Activated CD8-positive, alpha-beta T cell treated with anti-CD3 and anti-CD28 coated beads for 36 hours (primary cell): ENCODE results near the gene BANK1. TPM values are rescaled to one million over a fixed set of nuclear protein-coding genes. Genes with fewer than 3 reads are reported as not detected.

Source experiments
- ATAC-seq: fragments of 200-7000 bp; cut with Tn5 transposase; one replicate; pipeline ENCODE4 v1.10.0; 2021; ENCODE audit warnings: mild to moderate bottlenecking, moderate library complexity
- CTCF ChIA-PET: fragments of 350-600 bp; sonication (Branson Sonifier 250); formaldehyde crosslinking; loops from one replicate; lab custom pipeline; 2021; ENCODE audit warnings: antibody characterized with exemption; lab: Charles Lee
- POLR2A ChIA-PET: fragments of 350-600 bp; sonication (Branson Sonifier 250); formaldehyde crosslinking; loops from one replicate; lab custom pipeline; 2021; ENCODE audit warnings: antibody characterized with exemption; lab: Charles Lee
- DNase-seq: peaks from one replicate; pipeline ENCODE4 v3.0.0-alpha.2; 2020
- H3K27ac Mint-ChIP-seq: one replicate; pipeline ENCODE4 v1.8.0; 2021; ENCODE audit warnings: mild to moderate bottlenecking, mixed read lengths
- H3K27me3 Mint-ChIP-seq: one replicate; pipeline ENCODE4 v1.8.0; 2021; ENCODE audit warnings: mixed read lengths
- H3K36me3 Mint-ChIP-seq: one replicate; pipeline ENCODE4 v1.8.0; 2021; ENCODE audit warnings: low read depth, mixed read lengths
- H3K4me1 Mint-ChIP-seq: one replicate; pipeline ENCODE4 v1.8.0; 2021; ENCODE audit warnings: low read depth, mixed read lengths
- H3K4me3 Mint-ChIP-seq: one replicate; pipeline ENCODE4 v1.8.0; 2021; ENCODE audit warnings: mild to moderate bottlenecking, moderate library complexity, mixed read lengths
- H3K9me3 Mint-ChIP-seq: one replicate; pipeline ENCODE4 v1.8.0; 2021; ENCODE audit warnings: mixed read lengths
- CTCF ChIP-seq: fragments of 200-600 bp; IDR thresholded peaks from one replicate; pipeline ENCODE4 v1.8.0; 2022; ENCODE audit warnings: antibody characterized with exemption, mild to moderate bottlenecking
- intact Hi-C: fragments of 100-400 bp; cut with micrococcal nuclease; formaldehyde crosslinking; loops from one replicate; pipeline ENCODE4 v1.10.0; 2022
- total RNA-seq, 2 experiments: library from RNA; stranded (reverse); gene quantifications; one replicate each; pipeline ENCODE4 v1.2.3, GENCODE V29; 2021

BANK1 gene
- total RNA-seq, 2 experiments from 2014 or later, result 0.09 to 0.34 TPM

- H3K4me1 Mint-ChIP-seq, result no peaks in the 10 kb centered on the region
- ChIA-PET CTCF (no interaction called here), POLR2A (no interaction called here)
- no peak for DNase-seq
- no peak for TF ChIP-seq CTCF
- no peak overlapping the region for H3K4me3 Mint-ChIP-seq
- H3K9me3 Mint-ChIP-seq, result peaks cover 4% of the 10 kb centered on the region
- no peak overlapping the region for H3K27ac Mint-ChIP-seq
- no peaks in the 10 kb centered on the region for H3K36me3 Mint-ChIP-seq
- H3K27me3 Mint-ChIP-seq, result peaks cover 2% of the 10 kb centered on the region
- no peak for ATAC-seq
- intact Hi-C loops, result no loop called here
These were observed 120.3 kb downstream of the BANK1 start for GRCh38 chr4:101910786-101911373.

GRCh38 chr4:101911616-101912015 is 121.1 kb downstream of the BANK1 start:
- ATAC-seq, result no peak
- H3K36me3 Mint-ChIP-seq, result no peaks in the 10 kb centered on the region
- no peaks in the 10 kb centered on the region for H3K27me3 Mint-ChIP-seq
- no peak overlapping the region for H3K27ac Mint-ChIP-seq
- ChIA-PET POLR2A (no interaction called here), CTCF (no interaction called here)
- H3K9me3 Mint-ChIP-seq, result peaks cover 2% of the 10 kb centered on the region
- DNase-seq, result no peak
- no peak overlapping the region for H3K4me3 Mint-ChIP-seq
- intact Hi-C loops, result no loop called here
- no peak for TF ChIP-seq CTCF
- no peaks in the 10 kb centered on the region for H3K4me1 Mint-ChIP-seq

- no peak for DNase-seq
- Mint-ChIP-seq H3K27ac (no peak overlapping the region), H3K27me3 (no peaks in the 10 kb centered on the region), H3K4me3 (no peak overlapping the region), H3K4me1 (no peaks in the 10 kb centered on the region), H3K9me3 (no peaks in the 10 kb centered on the region), H3K36me3 (no peaks in the 10 kb centered on the region)
- intact Hi-C loops, result no loop called here
- no peak for TF ChIP-seq CTCF
- no peak for ATAC-seq
- POLR2A ChIA-PET, result no interaction called here
- CTCF ChIA-PET, result no interaction called here
These were observed 124.2 kb downstream of the BANK1 start for GRCh38 chr4:101914761-101915160.

- Mint-ChIP-seq H3K27ac (no peak overlapping the region), H3K4me3 (no peak overlapping the region), H3K4me1 (no peaks in the 10 kb centered on the region), H3K36me3 (no peaks in the 10 kb centered on the region), H3K27me3 (no peaks in the 10 kb centered on the region), H3K9me3 (no peaks in the 10 kb centered on the region)
- no peak for ATAC-seq
- intact Hi-C loops, result no loop called here
- CTCF ChIA-PET, result no interaction called here
- no peak for TF ChIP-seq CTCF
- POLR2A ChIA-PET, result no interaction called here
- no peak for DNase-seq
These were observed 128.9 kb downstream of the BANK1 start for GRCh38 chr4:101919373-101919977.

- DNase-seq (no peak), ATAC-seq (no peak)
- Mint-ChIP-seq H3K4me3 (no peak overlapping the region), H3K27me3 (no peaks in the 10 kb centered on the region), H3K9me3 (no peaks in the 10 kb centered on the region), H3K36me3 (no peaks in the 10 kb centered on the region), H3K4me1 (no peaks in the 10 kb centered on the region), H3K27ac (no peak overlapping the region)
- TF ChIP-seq CTCF, result no peak
- intact Hi-C loops, result no loop called here
- ChIA-PET CTCF (no interaction called here), POLR2A (no interaction called here)
These were observed 130.8 kb downstream of the BANK1 start for GRCh38 chr4:101921370-101921769.
